Measurements from ENCODE around the gene RPLP1. TPM values are rescaled to one million over a fixed set of nuclear protein-coding genes. Genes with fewer than 3 reads are reported as not detected.
A peak's percentile ranks its signal among the peaks of the same experiment; 100 is the strongest.

Gene RPLP1
- total and polyA plus RNA-seq, 9 of the 15 experiments (the other 6 are each of a cell fraction or from before 2014, with no cell fraction given) = 76.3 to 3,053 (median 847) TPM

- TF ChIP-seq, protein P1, sequence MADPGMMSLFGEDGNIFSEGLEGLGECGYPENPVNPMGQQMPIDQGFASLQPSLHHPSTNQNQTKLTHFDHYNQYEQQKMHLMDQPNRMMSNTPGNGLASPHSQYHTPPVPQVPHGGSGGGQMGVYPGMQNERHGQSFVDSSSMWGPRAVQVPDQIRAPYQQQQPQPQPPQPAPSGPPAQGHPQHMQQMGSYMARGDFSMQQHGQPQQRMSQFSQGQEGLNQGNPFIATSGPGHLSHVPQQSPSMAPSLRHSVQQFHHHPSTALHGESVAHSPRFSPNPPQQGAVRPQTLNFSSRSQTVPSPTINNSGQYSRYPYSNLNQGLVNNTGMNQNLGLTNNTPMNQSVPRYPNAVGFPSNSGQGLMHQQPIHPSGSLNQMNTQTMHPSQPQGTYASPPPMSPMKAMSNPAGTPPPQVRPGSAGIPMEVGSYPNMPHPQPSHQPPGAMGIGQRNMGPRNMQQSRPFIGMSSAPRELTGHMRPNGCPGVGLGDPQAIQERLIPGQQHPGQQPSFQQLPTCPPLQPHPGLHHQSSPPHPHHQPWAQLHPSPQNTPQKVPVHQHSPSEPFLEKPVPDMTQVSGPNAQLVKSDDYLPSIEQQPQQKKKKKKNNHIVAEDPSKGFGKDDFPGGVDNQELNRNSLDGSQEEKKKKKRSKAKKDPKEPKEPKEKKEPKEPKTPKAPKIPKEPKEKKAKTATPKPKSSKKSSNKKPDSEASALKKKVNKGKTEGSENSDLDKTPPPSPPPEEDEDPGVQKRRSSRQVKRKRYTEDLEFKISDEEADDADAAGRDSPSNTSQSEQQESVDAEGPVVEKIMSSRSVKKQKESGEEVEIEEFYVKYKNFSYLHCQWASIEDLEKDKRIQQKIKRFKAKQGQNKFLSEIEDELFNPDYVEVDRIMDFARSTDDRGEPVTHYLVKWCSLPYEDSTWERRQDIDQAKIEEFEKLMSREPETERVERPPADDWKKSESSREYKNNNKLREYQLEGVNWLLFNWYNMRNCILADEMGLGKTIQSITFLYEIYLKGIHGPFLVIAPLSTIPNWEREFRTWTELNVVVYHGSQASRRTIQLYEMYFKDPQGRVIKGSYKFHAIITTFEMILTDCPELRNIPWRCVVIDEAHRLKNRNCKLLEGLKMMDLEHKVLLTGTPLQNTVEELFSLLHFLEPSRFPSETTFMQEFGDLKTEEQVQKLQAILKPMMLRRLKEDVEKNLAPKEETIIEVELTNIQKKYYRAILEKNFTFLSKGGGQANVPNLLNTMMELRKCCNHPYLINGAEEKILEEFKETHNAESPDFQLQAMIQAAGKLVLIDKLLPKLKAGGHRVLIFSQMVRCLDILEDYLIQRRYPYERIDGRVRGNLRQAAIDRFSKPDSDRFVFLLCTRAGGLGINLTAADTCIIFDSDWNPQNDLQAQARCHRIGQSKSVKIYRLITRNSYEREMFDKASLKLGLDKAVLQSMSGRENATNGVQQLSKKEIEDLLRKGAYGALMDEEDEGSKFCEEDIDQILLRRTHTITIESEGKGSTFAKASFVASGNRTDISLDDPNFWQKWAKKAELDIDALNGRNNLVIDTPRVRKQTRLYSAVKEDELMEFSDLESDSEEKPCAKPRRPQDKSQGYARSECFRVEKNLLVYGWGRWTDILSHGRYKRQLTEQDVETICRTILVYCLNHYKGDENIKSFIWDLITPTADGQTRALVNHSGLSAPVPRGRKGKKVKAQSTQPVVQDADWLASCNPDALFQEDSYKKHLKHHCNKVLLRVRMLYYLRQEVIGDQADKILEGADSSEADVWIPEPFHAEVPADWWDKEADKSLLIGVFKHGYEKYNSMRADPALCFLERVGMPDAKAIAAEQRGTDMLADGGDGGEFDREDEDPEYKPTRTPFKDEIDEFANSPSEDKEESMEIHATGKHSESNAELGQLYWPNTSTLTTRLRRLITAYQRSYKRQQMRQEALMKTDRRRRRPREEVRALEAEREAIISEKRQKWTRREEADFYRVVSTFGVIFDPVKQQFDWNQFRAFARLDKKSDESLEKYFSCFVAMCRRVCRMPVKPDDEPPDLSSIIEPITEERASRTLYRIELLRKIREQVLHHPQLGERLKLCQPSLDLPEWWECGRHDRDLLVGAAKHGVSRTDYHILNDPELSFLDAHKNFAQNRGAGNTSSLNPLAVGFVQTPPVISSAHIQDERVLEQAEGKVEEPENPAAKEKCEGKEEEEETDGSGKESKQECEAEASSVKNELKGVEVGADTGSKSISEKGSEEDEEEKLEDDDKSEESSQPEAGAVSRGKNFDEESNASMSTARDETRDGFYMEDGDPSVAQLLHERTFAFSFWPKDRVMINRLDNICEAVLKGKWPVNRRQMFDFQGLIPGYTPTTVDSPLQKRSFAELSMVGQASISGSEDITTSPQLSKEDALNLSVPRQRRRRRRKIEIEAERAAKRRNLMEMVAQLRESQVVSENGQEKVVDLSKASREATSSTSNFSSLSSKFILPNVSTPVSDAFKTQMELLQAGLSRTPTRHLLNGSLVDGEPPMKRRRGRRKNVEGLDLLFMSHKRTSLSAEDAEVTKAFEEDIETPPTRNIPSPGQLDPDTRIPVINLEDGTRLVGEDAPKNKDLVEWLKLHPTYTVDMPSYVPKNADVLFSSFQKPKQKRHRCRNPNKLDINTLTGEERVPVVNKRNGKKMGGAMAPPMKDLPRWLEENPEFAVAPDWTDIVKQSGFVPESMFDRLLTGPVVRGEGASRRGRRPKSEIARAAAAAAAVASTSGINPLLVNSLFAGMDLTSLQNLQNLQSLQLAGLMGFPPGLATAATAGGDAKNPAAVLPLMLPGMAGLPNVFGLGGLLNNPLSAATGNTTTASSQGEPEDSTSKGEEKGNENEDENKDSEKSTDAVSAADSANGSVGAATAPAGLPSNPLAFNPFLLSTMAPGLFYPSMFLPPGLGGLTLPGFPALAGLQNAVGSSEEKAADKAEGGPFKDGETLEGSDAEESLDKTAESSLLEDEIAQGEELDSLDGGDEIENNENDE (IDR thresholded peaks at IDR 0.05; ENCODE audit: low read depth, low read length) = no peak
- TF ChIP-seq SAFB (IDR thresholded peaks at IDR 0.05; ENCODE audit: borderline replicate concordance, low read depth, low read length) (0 out of 2 replicates have a peak, but pooled peaks have one; percentile 0), TAF1 (IDR thresholded peaks at IDR 0.05; ENCODE audit: control insufficient read depth, extremely low read depth, insufficient read depth, low read length, severe bottlenecking) (peak; percentile 100), TFAP4 (CRISPR knock-in tag; IDR thresholded peaks at IDR 0.05; ENCODE audit: borderline replicate concordance) (peak; percentile 85), SMAD1 (IDR thresholded peaks at IDR 0.05; ENCODE audit: low read depth, low read length, partially characterized antibody) (peak; percentile 94), ETV6 (IDR thresholded peaks at IDR 0.05; ENCODE audit: borderline replicate concordance in 1 of 2, low read depth in 2 of 2, low read length in 1 of 2) (no peak), ETV6 (CRISPR knock-in tag; IDR thresholded peaks at IDR 0.05; ENCODE audit: borderline replicate concordance) (peak; percentile 25; the same call in 1 of the 2 replicates), GABPB2 (CRISPR knock-in tag; conservative IDR thresholded peaks at IDR 0.05) (no peak), EP300 (IDR thresholded peaks at IDR 0.05; ENCODE audit: low read length) (no peak), MXI1 (IDR thresholded peaks at IDR 0.05; ENCODE audit: low read depth, low read length) (0 out of 2 replicates have a peak, but pooled peaks have one; percentile 44), GTF2F1 (IDR thresholded peaks at IDR 0.05; ENCODE audit: low read depth, low read length) (peak; percentile 99), U2AF2 (optimal IDR thresholded peaks at IDR 0.05; ENCODE audit: low read depth, low read length) (no peak), MTA3 (IDR thresholded peaks at IDR 0.05; ENCODE audit: borderline replicate concordance) (peak; percentile 97), SMAD4 (CRISPR knock-in tag; conservative IDR thresholded peaks at IDR 0.05) (no peak), SP1 (CRISPR knock-in tag; IDR thresholded peaks at IDR 0.05) (peak; percentile 77), SMARCA4 (IDR thresholded peaks at IDR 0.05) (no peak)
These were observed at the start of gene RPLP1 (continued) for GRCh38 chr15:69452692-69453521.

Data from K562 (cell line).